HFF-Myc (cell line): ENCODE results near the gene DGCR8.

ENCODE experiments used
- DNase-seq: peaks from one replicate; pipeline ENCODE4 v3.0.0-alpha.2; 2011; ENCODE audit warnings: low read depth; ENCODE audit errors: extremely low read depth
- H3K4me3 ChIP-seq: replicated peaks from 2 replicates; pipeline ENCODE4 v1.5.1; 2011; ENCODE audit warnings: low read depth, mild to moderate bottlenecking, control low read depth, low read length
- CTCF ChIP-seq: IDR thresholded peaks from 2 replicates; pipeline ENCODE4 v1.5.1; 2012; ENCODE audit warnings: mild to moderate bottlenecking, low read depth, low read length, control low read depth; ENCODE audit errors: missing control alignments

The DGCR8 gene

GRCh38 chr22:20128902-20129746 lies 49.1 kb downstream of the DGCR8 start:
- no peak for DNase-seq
- no peak overlapping the region for H3K4me3 ChIP-seq
- peak; percentile 54 for TF ChIP-seq CTCF

DNA sequence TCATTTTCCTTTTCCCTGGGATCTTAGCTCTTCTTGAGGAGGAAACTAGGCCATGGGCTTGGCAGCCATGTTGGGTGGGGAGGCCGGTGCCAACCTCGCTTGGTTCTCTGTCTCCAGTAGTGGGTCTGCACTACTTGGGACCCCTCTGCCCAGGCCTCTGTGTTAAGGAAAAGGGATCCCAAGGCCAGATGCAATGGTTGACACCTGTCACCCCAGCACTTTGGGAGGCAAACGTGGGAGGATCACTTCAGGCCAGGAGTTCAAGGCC lies 49.6 kb downstream of the DGCR8 start:
- H3K4me3 ChIP-seq: no peak overlapping the region
- TF ChIP-seq CTCF: no peak
- no peak for DNase-seq

- TF ChIP-seq CTCF: no peak
- no peak for DNase-seq
- H3K4me3 ChIP-seq: no peak overlapping the region; the same call in 1 of the 2 replicates
Measured at GRCh38 chr22:20130319-20130718, 50.3 kb downstream of the DGCR8 start.

DNA sequence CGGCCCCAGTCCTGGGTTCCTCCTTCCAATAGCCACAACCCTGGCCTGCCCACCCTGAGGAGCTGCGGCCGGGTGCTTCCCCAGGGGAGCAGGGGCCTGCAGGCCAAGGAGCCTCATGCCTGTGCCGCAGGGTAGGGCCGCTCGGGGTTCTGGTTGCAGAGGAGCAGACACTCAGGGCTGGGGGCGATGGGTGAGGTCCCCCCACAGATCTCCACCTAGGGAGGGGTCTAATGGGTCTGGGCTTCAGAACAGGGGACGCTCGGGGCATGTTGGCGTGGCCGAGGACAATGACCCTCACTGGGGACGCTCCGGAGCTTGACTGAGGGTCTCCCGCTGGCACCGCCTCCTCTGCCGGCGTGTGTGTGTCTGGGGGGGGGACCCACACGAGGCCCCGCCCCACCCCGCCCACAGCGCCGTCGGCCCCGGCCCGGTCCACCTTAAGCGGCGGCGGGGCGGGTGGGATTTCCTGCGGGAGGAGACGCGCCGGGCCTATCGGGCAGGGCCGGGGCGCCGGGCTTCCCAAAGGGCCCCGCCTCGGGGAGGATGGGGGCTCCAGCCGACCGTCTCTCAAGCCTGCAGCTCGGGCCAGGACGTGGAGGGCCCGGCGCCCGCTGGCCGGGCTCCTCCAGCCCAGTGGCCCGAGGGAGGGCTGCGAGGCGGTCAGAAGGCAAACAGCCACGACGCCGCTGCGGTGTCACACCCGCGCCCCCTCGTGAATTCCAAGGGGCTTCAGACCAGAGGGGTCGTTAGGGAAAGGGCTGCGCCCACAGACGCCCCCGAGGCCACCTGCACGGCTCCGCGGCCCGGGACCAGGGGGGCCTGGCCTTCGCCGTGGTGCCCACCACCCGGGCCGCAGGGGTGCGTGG lies 50.9 kb downstream of the DGCR8 start:
- TF ChIP-seq CTCF: no peak
- no peak for DNase-seq
- H3K4me3 ChIP-seq: peak overlapping the region; percentile 60

DNA sequence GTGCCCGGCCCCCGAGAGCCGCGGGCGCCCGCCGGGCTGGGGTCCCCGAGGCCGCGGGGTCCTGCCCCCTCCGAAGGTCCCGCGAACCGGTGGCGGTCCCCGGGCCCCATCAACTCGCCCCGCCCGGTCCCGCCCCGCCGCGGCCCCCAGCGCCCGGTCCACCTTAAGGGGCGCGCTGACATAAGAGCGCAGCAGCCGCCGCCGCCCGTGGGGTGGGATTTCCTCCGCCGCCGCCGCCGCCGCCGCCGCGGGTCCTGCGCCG lies 51.5 kb downstream of the DGCR8 start, which contains the start of gene ZDHHC8:
Gene ZDHHC8, plus strand, starts transcription at position 208 of the 262 bp plus-strand sequence. CDS start 144 bp downstream, outside the sequence.
- H3K4me3 ChIP-seq: peak within 1 kb of the TSS; percentile 78
- no peak for TF ChIP-seq CTCF
- DNase-seq: no peak

GRCh38 chr22:20131859-20132685 lies 52.0 kb downstream of the DGCR8 start:
- TF ChIP-seq CTCF: no peak
- DNase-seq: no peak
- H3K4me3 ChIP-seq: peak overlapping the region; percentile 78
